ENCODE measurements around the gene HAUS7. TPM values are rescaled to one million over a fixed set of nuclear protein-coding genes. Genes with fewer than 3 reads are reported as not detected.

The HAUS7 gene
- total and polyA plus RNA-seq, 2 experiments from 2014 or later, result 59.8 to 77.9 TPM

DNA sequence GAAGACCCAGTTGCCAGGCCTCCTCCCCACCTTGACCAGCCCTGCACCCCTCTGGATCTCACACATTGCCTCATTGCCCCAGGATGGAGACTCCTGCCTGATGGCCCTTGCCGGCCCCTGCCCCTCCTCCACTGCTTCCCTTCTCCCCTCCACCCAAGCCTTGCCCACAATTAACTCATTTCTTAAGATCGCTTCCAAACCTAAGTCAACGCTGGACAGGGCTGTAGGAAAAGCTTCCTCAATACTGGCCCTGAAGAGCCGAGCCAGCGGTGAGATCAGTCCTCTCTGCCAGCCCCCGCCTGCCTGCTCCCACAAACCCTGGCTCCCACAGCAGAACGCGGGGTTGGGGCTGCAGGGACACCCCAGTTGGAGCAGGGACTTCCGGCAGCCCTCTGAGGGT lies 7.5 kb upstream of the HAUS7 start:
- H3K4me3 ChIP-seq, result no peak overlapping the region
- H2AFZ ChIP-seq, result no peak overlapping the region
- Mint-ChIP-seq H3K36me3 (ENCODE audit: low read depth) (no peaks in the 10 kb centered on the region), H3K4me1 (peaks cover 17% of the 10 kb centered on the region; the same call in 2 of the 3 replicates), H3K4me3 (no peak overlapping the region), H3K9me3 (no peaks in the 10 kb centered on the region; the same call in 2 of the 3 replicates), H3K27me3 (ENCODE audit: insufficient read depth, low read depth, poor library complexity) (peaks cover 19% of the 10 kb centered on the region), H3K27ac (no peak overlapping the region)
- no peaks in the 10 kb centered on the region for H3K36me3 ChIP-seq (ENCODE audit: insufficient read depth)
- ATAC-seq (no peak), DNase-seq (ENCODE audit: low spot score) (no peak)
- H3K27ac ChIP-seq (ENCODE audit: low read depth), result no peak overlapping the region
- peaks cover 15% of the 10 kb centered on the region for H3K27me3 ChIP-seq (ENCODE audit: insufficient read depth)
- TF ChIP-seq, protein P1, sequence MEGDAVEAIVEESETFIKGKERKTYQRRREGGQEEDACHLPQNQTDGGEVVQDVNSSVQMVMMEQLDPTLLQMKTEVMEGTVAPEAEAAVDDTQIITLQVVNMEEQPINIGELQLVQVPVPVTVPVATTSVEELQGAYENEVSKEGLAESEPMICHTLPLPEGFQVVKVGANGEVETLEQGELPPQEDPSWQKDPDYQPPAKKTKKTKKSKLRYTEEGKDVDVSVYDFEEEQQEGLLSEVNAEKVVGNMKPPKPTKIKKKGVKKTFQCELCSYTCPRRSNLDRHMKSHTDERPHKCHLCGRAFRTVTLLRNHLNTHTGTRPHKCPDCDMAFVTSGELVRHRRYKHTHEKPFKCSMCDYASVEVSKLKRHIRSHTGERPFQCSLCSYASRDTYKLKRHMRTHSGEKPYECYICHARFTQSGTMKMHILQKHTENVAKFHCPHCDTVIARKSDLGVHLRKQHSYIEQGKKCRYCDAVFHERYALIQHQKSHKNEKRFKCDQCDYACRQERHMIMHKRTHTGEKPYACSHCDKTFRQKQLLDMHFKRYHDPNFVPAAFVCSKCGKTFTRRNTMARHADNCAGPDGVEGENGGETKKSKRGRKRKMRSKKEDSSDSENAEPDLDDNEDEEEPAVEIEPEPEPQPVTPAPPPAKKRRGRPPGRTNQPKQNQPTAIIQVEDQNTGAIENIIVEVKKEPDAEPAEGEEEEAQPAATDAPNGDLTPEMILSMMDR (conservative IDR thresholded peaks at IDR 0.05; ENCODE audit: low read depth in 2 of 2), result no peak
- TF ChIP-seq NANOG (IDR thresholded peaks at IDR 0.05; ENCODE audit: borderline replicate concordance) (no peak), ZNF114 (CRISPR knock-in tag; IDR thresholded peaks at IDR 0.05) (no peak), CREB1 (CRISPR knock-in tag; IDR thresholded peaks at IDR 0.05; ENCODE audit: low read depth) (no peak), ZNF331 (CRISPR knock-in tag; IDR thresholded peaks at IDR 0.05; ENCODE audit: low read depth) (no peak), ETS1 (IDR thresholded peaks at IDR 0.05) (no peak), POLR2AphosphoS5 (IDR thresholded peaks at IDR 0.05; ENCODE audit: low read depth) (no peak), EZH2 (IDR thresholded peaks at IDR 0.05; ENCODE audit: low read depth, unreplicated experiment) (no peak), STAT1 (IDR thresholded peaks at IDR 0.05; ENCODE audit: unreplicated experiment) (no peak)
- TF ChIP-seq, protein P2, sequence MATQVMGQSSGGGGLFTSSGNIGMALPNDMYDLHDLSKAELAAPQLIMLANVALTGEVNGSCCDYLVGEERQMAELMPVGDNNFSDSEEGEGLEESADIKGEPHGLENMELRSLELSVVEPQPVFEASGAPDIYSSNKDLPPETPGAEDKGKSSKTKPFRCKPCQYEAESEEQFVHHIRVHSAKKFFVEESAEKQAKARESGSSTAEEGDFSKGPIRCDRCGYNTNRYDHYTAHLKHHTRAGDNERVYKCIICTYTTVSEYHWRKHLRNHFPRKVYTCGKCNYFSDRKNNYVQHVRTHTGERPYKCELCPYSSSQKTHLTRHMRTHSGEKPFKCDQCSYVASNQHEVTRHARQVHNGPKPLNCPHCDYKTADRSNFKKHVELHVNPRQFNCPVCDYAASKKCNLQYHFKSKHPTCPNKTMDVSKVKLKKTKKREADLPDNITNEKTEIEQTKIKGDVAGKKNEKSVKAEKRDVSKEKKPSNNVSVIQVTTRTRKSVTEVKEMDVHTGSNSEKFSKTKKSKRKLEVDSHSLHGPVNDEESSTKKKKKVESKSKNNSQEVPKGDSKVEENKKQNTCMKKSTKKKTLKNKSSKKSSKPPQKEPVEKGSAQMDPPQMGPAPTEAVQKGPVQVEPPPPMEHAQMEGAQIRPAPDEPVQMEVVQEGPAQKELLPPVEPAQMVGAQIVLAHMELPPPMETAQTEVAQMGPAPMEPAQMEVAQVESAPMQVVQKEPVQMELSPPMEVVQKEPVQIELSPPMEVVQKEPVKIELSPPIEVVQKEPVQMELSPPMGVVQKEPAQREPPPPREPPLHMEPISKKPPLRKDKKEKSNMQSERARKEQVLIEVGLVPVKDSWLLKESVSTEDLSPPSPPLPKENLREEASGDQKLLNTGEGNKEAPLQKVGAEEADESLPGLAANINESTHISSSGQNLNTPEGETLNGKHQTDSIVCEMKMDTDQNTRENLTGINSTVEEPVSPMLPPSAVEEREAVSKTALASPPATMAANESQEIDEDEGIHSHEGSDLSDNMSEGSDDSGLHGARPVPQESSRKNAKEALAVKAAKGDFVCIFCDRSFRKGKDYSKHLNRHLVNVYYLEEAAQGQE (IDR thresholded peaks at IDR 0.05; ENCODE audit: unreplicated experiment), result no peak
- no peaks in the 10 kb centered on the region for H3F3A ChIP-seq (replicated peaks; ENCODE audit: low read depth)
- H3K9me2 ChIP-seq (ENCODE audit: insufficient read depth), result no peaks in the 10 kb centered on the region
- no peaks in the 10 kb centered on the region for H4K20me1 ChIP-seq (replicated peaks; ENCODE audit: insufficient read depth)
- H3K4me1 ChIP-seq (ENCODE audit: insufficient read depth), result no peaks in the 10 kb centered on the region; the same call in 1 of the 2 replicates
- H3K4me2 ChIP-seq, result no peak overlapping the region
- no peaks in the 10 kb centered on the region for H3K79me2 ChIP-seq (replicated peaks; ENCODE audit: insufficient read depth)

All from GM23338 (cell line).